Mucosa of descending colon (tissue), 3 donors: Measurements from ENCODE around the gene PGBD1. TPM values are rescaled to one million over a fixed set of nuclear protein-coding genes. Genes with fewer than 3 reads are reported as not detected.
"Not testable (repeated sequence)": the region's sequence is repeated elsewhere in the genome, so short reads cannot be mapped to it uniquely, and the experiment has no call there.

Experiments
- ATAC-seq: fragments of 200-7000 bp; cut with Tn5 transposase; one replicate; pipeline ENCODE4 v1.9.1; 2020; ENCODE audit warnings: mild to moderate bottlenecking, moderate library complexity
- DNase-seq, 3 donors: peaks; one replicate each; pipeline ENCODE4 v3.0.0-alpha.2; 2020
- H3K36me3 ChIP-seq: fragments of 200-600 bp; one replicate; pipeline ENCODE4 v1.8.0; 2021; ENCODE audit warnings: low read depth, mild to moderate bottlenecking
- H3K4me1 ChIP-seq: fragments of 200-600 bp; one replicate; pipeline ENCODE4 v1.8.0; 2021; ENCODE audit warnings: low read depth, mild to moderate bottlenecking
- H3K4me3 ChIP-seq: fragments of 200-600 bp; one replicate; pipeline ENCODE4 v1.8.0; 2021; ENCODE audit warnings: mild to moderate bottlenecking
- H3K9me3 ChIP-seq: fragments of 200-600 bp; one replicate; pipeline ENCODE4 v1.8.0; 2021; ENCODE audit warnings: mild to moderate bottlenecking
- CTCF ChIP-seq: fragments of 200-600 bp; IDR thresholded peaks from one replicate; pipeline ENCODE4 v1.8.0; 2022; ENCODE audit warnings: antibody characterized with exemption, mild to moderate bottlenecking
- intact Hi-C, 2 donors: fragments of 100-400 bp; cut with DNase I in 1 of 2; cut with micrococcal nuclease in 1 of 2; formaldehyde crosslinking; loops; one replicate each; pipeline versions ENCODE4 v1.11.0 to v1.11.1; 2022; cut with DNase I, micrococcal nuclease
- total RNA-seq, 3 donors: library from RNA; stranded (reverse); fragmentation: NEBNext Ultra II Directional in 2 of 3; extraction: Animal tissue kit (Norgen Biotek cat#: 25700) in 2 of 3; gene quantifications; one replicate each; pipeline versions ENCODE4 v1.2.1 to v1.2.4, GENCODE V29; 2021 to 2023
- donor health status: DM: no; HTN: no; CAD: no; lungs with moderate emphysema.
- donor health status: DM: no; HTN: no; CAD: no.
- donor health status: DM: no; HTN: yes; CAD: no.

PGBD1 gene
- total RNA-seq, 3 donors from 2014 or later: 0.75 to 6.6 (median 1.9) TPM

GRCh38 chr6:28296520-28297060 lies 15.2 kb downstream of the PGBD1 start:
- intact Hi-C loops: no loop called here
- no peaks in the 10 kb centered on the region for H3K4me1 ChIP-seq
- no peak for ATAC-seq

GRCh38 chr6:28303570-28303969 lies 22.2 kb downstream of the PGBD1 start:
- Histone ChIP-seq H3K4me3 (no peak overlapping the region), H3K36me3 (no peaks in the 10 kb centered on the region), H3K4me1 (no peaks in the 10 kb centered on the region), H3K9me3 (peaks cover 12% of the 10 kb centered on the region)
- no peak for DNase-seq
- ATAC-seq: no peak
- intact Hi-C loops: no loop called here
- TF ChIP-seq CTCF: no peak

More at GRCh38 chr6:28296520-28297060, 15.2 kb downstream of the PGBD1 start:
- Histone ChIP-seq H3K9me3 (no peaks in the 10 kb centered on the region), H3K4me3 (no peak overlapping the region), H3K36me3 (no peaks in the 10 kb centered on the region)
- TF ChIP-seq CTCF: no peak
- DNase-seq: no peak

DNA sequence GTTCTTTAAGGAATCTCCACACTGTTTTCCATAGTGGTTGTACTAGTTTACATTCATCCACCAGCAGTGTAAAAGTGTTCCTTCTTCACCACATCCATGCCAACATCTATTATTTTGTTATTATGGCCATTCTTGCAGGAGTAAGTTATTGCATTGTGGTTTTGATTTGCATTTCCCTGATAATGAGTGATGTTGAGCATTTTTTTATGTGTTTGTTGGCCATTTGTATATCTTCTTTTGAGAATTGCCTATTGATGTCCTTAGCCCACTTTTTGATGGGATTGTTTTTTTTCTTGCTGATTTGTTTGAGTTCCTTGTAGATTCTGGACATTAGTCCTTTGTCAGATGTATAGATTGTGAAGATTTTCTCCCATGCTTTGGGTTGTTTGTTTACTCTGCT lies 25.0 kb downstream of the PGBD1 start:
- intact Hi-C loops, H3K36me3 ChIP-seq, H3K4me3 ChIP-seq, ATAC-seq, DNase-seq, H3K4me1 ChIP-seq: not testable (repeated sequence)
- peaks cover 15% of the 10 kb centered on the region for H3K9me3 ChIP-seq

DNA sequence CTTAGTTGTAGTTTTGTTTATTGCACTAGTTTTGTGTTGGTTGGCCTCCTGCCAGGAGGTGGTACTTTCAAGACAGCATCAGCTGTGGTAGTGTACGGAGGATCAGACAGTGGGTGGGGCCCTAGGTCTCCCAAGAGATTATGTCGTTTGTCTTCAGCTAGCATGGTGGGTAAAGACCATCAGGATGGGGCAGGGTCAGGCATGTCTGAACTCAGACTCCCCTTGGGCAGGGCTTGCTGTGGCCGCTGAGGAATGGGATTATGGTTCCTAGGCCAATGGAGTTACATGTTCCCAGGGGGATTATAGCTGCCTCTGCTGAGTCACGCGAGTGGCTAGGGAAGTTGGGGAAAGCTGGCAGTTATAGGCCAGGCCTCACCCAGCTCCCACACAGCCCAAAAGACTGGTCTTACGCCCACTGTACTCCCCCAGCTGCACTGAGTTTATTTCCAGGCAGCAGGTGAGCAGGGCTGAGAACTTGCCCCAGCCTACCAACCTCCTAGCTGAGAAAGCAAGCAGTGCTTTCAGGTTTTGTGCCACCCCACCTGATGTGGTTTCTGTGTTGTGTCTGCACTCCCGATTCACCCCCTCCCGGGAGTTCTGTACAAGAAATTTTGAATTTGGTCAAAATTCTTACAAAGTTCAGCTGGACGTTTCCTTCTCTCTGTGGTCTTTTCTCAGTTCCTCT lies 29.9 kb downstream of the PGBD1 start:
- DNase-seq (no peak), ATAC-seq (no peak)
- H3K9me3 ChIP-seq: peaks cover 10% of the 10 kb centered on the region
- no peak overlapping the region for H3K4me3 ChIP-seq
- no peaks in the 10 kb centered on the region for H3K4me1 ChIP-seq
- no peak for TF ChIP-seq CTCF
- H3K36me3 ChIP-seq: no peaks in the 10 kb centered on the region
- intact Hi-C loops: no loop called here

DNA sequence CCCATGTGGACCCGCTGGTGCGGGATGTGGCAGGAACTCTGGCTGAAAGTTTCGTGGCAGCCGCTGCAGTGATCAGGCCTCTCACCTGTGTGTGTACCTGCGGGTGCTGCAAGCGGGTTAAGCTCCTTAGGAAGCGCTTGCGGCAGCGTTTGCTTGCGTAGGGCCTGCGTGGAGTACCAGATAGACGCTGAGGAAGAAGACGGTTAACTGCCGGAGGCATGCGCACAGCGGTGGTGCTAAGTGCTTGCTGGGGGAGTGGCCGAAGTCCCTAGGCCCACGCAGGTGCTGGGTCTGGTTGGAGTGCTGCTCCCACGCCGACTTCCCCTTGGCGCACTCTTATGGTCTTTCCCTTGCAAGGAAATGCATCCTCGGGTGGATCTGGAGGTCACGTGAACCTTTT lies 31.6 kb downstream of the PGBD1 start:
- H3K4me1 ChIP-seq: no peaks in the 10 kb centered on the region
- no peak overlapping the region for H3K4me3 ChIP-seq
- intact Hi-C loops: no loop called here
- no peak for DNase-seq
- H3K36me3 ChIP-seq: no peaks in the 10 kb centered on the region
- no peak for ATAC-seq
- no peak for TF ChIP-seq CTCF
- peaks cover 3% of the 10 kb centered on the region for H3K9me3 ChIP-seq

DNA sequence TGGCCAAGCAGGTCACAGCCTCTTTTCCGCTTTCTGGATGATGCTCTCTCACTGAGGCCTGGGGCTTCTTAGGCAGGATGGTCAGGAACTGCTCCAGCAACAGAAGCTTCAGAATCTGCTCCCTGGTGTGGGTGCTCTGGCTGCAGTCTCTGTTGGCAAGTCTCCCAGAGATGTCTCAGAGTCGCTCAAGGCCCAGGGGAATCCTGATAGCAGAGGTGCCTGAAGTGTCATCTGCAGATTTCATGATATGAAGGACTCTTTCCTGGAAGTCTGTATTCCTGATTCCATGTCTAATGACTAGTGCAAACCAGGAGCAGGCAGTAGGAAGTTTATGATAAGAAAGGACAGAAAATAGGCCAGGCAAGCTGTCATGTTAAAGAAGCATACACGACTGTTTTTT lies 34.3 kb downstream of the PGBD1 start:
- DNase-seq (no peak), ATAC-seq (no peak)
- no peaks in the 10 kb centered on the region for H3K36me3 ChIP-seq
- intact Hi-C loops: no loop called here
- peaks cover 3% of the 10 kb centered on the region for H3K9me3 ChIP-seq
- no peak overlapping the region for H3K4me3 ChIP-seq
- H3K4me1 ChIP-seq: no peaks in the 10 kb centered on the region
- no peak for TF ChIP-seq CTCF

- H3K4me3 ChIP-seq, intact Hi-C loops, H3K9me3 ChIP-seq, ATAC-seq, H3K4me1 ChIP-seq, DNase-seq, H3K36me3 ChIP-seq: not testable (repeated sequence)
Measured at GRCh38 chr6:28317866-28318265, 36.5 kb downstream of the PGBD1 start.
